HUES6 (cell line): ENCODE data around the gene DCST1.
A peak's percentile ranks its signal among the peaks of the same experiment; 100 is the strongest.

Source experiments
- H3K27ac ChIP-seq: 2 replicates; pipeline ENCODE4 v1.7.0; 2013; ENCODE audit warnings: low read depth, mild to moderate bottlenecking, low read length, inconsistent platforms
- H3K27me3 ChIP-seq: 2 replicates; pipeline ENCODE4 v1.6.1; 2013; ENCODE audit warnings: low read length; ENCODE audit not compliant: control insufficient read depth, insufficient read depth
- H3K36me3 ChIP-seq: 2 replicates; pipeline ENCODE4 v1.6.1; 2013; ENCODE audit warnings: low read length; ENCODE audit not compliant: control insufficient read depth, insufficient read depth
- H3K4me1 ChIP-seq: 2 replicates; pipeline ENCODE4 v1.6.1; 2013; ENCODE audit warnings: low read length; ENCODE audit not compliant: control insufficient read depth, insufficient read depth
- H3K4me3 ChIP-seq: 2 replicates; pipeline ENCODE4 v1.5.1; 2013; ENCODE audit warnings: low read depth, low read length
- H3K9ac ChIP-seq: one replicate; pipeline ENCODE4 v1.6.1; 2013; ENCODE audit warnings: mild to moderate bottlenecking, low read length
- H3K9me3 ChIP-seq: 2 replicates; pipeline ENCODE4 v1.6.1; 2013; ENCODE audit warnings: low read depth, low read length; ENCODE audit not compliant: control insufficient read depth, insufficient read depth

DCST1 gene

GRCh38 chr1:155039308-155039669 is 5.7 kb downstream of the DCST1 start:
- peaks cover 4% of the 10 kb centered on the region; the same call in 1 of the 2 replicates for H3K4me1 ChIP-seq
- no peak overlapping the region for H3K27ac ChIP-seq
- no peak overlapping the region for H3K4me3 ChIP-seq

GRCh38 chr1:155040358-155041093 is 6.9 kb downstream of the DCST1 start:
- Histone ChIP-seq H3K4me3 (no peak overlapping the region), H3K4me1 (peaks cover 9% of the 10 kb centered on the region; the same call in 1 of the 2 replicates), H3K9me3 (no peaks in the 10 kb centered on the region), H3K27me3 (no peaks in the 10 kb centered on the region; the same call in 1 of the 2 replicates), H3K27ac (no peak overlapping the region), H3K9ac (no peak overlapping the region), H3K36me3 (no peaks in the 10 kb centered on the region)

More at GRCh38 chr1:155039308-155039669, 5.7 kb downstream of the DCST1 start:
- H3K9me3 ChIP-seq, result no peaks in the 10 kb centered on the region
- no peaks in the 10 kb centered on the region for H3K36me3 ChIP-seq
- no peaks in the 10 kb centered on the region; the same call in 1 of the 2 replicates for H3K27me3 ChIP-seq
- no peak overlapping the region for H3K9ac ChIP-seq

- no peaks in the 10 kb centered on the region for H3K36me3 ChIP-seq
- H3K4me1 ChIP-seq, result peaks cover 16% of the 10 kb centered on the region; the same call in 1 of the 2 replicates
- H3K27me3 ChIP-seq, result no peaks in the 10 kb centered on the region; the same call in 1 of the 2 replicates
- H3K27ac ChIP-seq, result no peak overlapping the region
- no peaks in the 10 kb centered on the region for H3K9me3 ChIP-seq
- H3K9ac ChIP-seq, result no peak overlapping the region
- no peak overlapping the region for H3K4me3 ChIP-seq
These were observed 9.2 kb downstream of the DCST1 start for GRCh38 chr1:155042789-155043188.

- Histone ChIP-seq H3K36me3 (no peaks in the 10 kb centered on the region), H3K9me3 (no peaks in the 10 kb centered on the region), H3K27me3 (no peaks in the 10 kb centered on the region; the same call in 1 of the 2 replicates), H3K4me3 (no peak overlapping the region), H3K4me1 (peaks cover 17% of the 10 kb centered on the region; the same call in 1 of the 2 replicates), H3K27ac (no peak overlapping the region), H3K9ac (no peak overlapping the region)
These were observed 9.7 kb downstream of the DCST1 start for GRCh38 chr1:155043301-155043702.

- no peak overlapping the region for H3K9ac ChIP-seq
- no peaks in the 10 kb centered on the region; the same call in 1 of the 2 replicates for H3K27me3 ChIP-seq
- H3K27ac ChIP-seq, result no peak overlapping the region
- H3K9me3 ChIP-seq, result no peaks in the 10 kb centered on the region
- H3K4me3 ChIP-seq, result no peak overlapping the region
- H3K4me1 ChIP-seq, result peaks cover 18% of the 10 kb centered on the region; the same call in 1 of the 2 replicates
- H3K36me3 ChIP-seq, result no peaks in the 10 kb centered on the region
These were observed 10.2 kb downstream of the DCST1 start for GRCh38 chr1:155043793-155044192.

- H3K27me3 ChIP-seq, result no peaks in the 10 kb centered on the region; the same call in 1 of the 2 replicates
- peaks cover 18% of the 10 kb centered on the region; the same call in 1 of the 2 replicates for H3K4me1 ChIP-seq
- no peaks in the 10 kb centered on the region for H3K36me3 ChIP-seq
- no peak overlapping the region for H3K27ac ChIP-seq
- no peak overlapping the region for H3K9ac ChIP-seq
- no peaks in the 10 kb centered on the region for H3K9me3 ChIP-seq
- no peak overlapping the region for H3K4me3 ChIP-seq
These were observed 10.7 kb downstream of the DCST1 start for GRCh38 chr1:155044365-155044764.

GRCh38 chr1:155044812-155045657 is 11.4 kb downstream of the DCST1 start:
- Histone ChIP-seq H3K9me3 (no peaks in the 10 kb centered on the region), H3K36me3 (no peaks in the 10 kb centered on the region), H3K9ac (no peak overlapping the region), H3K4me3 (no peak overlapping the region), H3K27ac (no peak overlapping the region), H3K4me1 (peaks cover 24% of the 10 kb centered on the region), H3K27me3 (no peaks in the 10 kb centered on the region)

- H3K27me3 ChIP-seq, result peaks cover 20% of the 10 kb centered on the region
These were observed 15.1 kb downstream of the DCST1 start for GRCh38 chr1:155048449-155049334.

GRCh38 chr1:155049651-155050559 is 16.3 kb downstream of the DCST1 start:
- peak overlapping the region; percentile 66 for H3K9ac ChIP-seq
- peak overlapping the region; percentile 88 for H3K4me3 ChIP-seq
- H3K27ac ChIP-seq, result no peak overlapping the region
- H3K4me1 ChIP-seq, result peaks cover 32% of the 10 kb centered on the region
- H3K9me3 ChIP-seq, result no peaks in the 10 kb centered on the region
- no peaks in the 10 kb centered on the region for H3K36me3 ChIP-seq
- peaks cover 20% of the 10 kb centered on the region for H3K27me3 ChIP-seq

More at GRCh38 chr1:155048449-155049334, 15.1 kb downstream of the DCST1 start:
- H3K4me3 ChIP-seq, result no peak overlapping the region
- no peaks in the 10 kb centered on the region for H3K36me3 ChIP-seq
- H3K9me3 ChIP-seq, result no peaks in the 10 kb centered on the region
- H3K27ac ChIP-seq, result no peak overlapping the region
- H3K9ac ChIP-seq, result no peak overlapping the region
- peaks cover 37% of the 10 kb centered on the region for H3K4me1 ChIP-seq
